ENCODE measurements around the gene ONECUT2. TPM values are rescaled to one million over a fixed set of nuclear protein-coding genes. Genes with fewer than 3 reads are reported as not detected.

ONECUT2 gene
- total and polyA plus RNA-seq, 9 of the 15 experiments (the other 6 are each of a cell fraction or from before 2014, with no cell fraction given) = 0.27 to 2.5 (median 0.83) TPM

GRCh38 chr18:57447154-57447621, 12.0 kb downstream of the ONECUT2 start (continued):
- peak in 2 of 3 experiments; percentile 15 to 27; a peak in 2 of 6 replicates for TF ChIP-seq CTCF (IDR thresholded peaks at IDR 0.05 in 2 of 3, conservative IDR thresholded peaks at IDR 0.05 in 1 of 3; ENCODE audit: insufficient read depth in 2 of 3, low read depth in 1 of 3, low read length in 3 of 3)
- TF ChIP-seq, protein P1, sequence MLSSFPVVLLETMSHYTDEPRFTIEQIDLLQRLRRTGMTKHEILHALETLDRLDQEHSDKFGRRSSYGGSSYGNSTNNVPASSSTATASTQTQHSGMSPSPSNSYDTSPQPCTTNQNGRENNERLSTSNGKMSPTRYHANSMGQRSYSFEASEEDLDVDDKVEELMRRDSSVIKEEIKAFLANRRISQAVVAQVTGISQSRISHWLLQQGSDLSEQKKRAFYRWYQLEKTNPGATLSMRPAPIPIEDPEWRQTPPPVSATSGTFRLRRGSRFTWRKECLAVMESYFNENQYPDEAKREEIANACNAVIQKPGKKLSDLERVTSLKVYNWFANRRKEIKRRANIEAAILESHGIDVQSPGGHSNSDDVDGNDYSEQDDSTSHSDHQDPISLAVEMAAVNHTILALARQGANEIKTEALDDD (IDR thresholded peaks at IDR 0.05) = no peak
- TF ChIP-seq NFYB (IDR thresholded peaks at IDR 0.05; ENCODE audit: extremely low read depth, insufficient read length) = no peak
- no peak for TF ChIP-seq ZNF395 (CRISPR knock-in tag; IDR thresholded peaks at IDR 0.05)
- no peak for TF ChIP-seq MEF2A (IDR thresholded peaks at IDR 0.05; ENCODE audit: control insufficient read depth, low read depth, low read length)
- no peak for TF ChIP-seq SRF (CRISPR knock-in tag; IDR thresholded peaks at IDR 0.05)
- no peak for TF ChIP-seq ZNF586 (CRISPR knock-in tag; conservative IDR thresholded peaks at IDR 0.05)
- no peak for TF ChIP-seq ZNF232 (CRISPR knock-in tag; IDR thresholded peaks at IDR 0.05)
- no peak for TF ChIP-seq SRSF7 (optimal IDR thresholded peaks at IDR 0.05; ENCODE audit: low read depth, low read length)
- no peak for TF ChIP-seq ZNF311 (CRISPR knock-in tag; IDR thresholded peaks at IDR 0.05)
- no peak for TF ChIP-seq HDGF (IDR thresholded peaks at IDR 0.05)
- TF ChIP-seq, protein P2, sequence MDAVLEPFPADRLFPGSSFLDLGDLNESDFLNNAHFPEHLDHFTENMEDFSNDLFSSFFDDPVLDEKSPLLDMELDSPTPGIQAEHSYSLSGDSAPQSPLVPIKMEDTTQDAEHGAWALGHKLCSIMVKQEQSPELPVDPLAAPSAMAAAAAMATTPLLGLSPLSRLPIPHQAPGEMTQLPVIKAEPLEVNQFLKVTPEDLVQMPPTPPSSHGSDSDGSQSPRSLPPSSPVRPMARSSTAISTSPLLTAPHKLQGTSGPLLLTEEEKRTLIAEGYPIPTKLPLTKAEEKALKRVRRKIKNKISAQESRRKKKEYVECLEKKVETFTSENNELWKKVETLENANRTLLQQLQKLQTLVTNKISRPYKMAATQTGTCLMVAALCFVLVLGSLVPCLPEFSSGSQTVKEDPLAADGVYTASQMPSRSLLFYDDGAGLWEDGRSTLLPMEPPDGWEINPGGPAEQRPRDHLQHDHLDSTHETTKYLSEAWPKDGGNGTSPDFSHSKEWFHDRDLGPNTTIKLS (IDR thresholded peaks at IDR 0.05; ENCODE audit: borderline replicate concordance, low read depth) = no peak
- TF ChIP-seq, protein P3, sequence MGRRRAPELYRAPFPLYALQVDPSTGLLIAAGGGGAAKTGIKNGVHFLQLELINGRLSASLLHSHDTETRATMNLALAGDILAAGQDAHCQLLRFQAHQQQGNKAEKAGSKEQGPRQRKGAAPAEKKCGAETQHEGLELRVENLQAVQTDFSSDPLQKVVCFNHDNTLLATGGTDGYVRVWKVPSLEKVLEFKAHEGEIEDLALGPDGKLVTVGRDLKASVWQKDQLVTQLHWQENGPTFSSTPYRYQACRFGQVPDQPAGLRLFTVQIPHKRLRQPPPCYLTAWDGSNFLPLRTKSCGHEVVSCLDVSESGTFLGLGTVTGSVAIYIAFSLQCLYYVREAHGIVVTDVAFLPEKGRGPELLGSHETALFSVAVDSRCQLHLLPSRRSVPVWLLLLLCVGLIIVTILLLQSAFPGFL (CRISPR knock-in tag; IDR thresholded peaks at IDR 0.05) = no peak
- TF ChIP-seq, protein P4, sequence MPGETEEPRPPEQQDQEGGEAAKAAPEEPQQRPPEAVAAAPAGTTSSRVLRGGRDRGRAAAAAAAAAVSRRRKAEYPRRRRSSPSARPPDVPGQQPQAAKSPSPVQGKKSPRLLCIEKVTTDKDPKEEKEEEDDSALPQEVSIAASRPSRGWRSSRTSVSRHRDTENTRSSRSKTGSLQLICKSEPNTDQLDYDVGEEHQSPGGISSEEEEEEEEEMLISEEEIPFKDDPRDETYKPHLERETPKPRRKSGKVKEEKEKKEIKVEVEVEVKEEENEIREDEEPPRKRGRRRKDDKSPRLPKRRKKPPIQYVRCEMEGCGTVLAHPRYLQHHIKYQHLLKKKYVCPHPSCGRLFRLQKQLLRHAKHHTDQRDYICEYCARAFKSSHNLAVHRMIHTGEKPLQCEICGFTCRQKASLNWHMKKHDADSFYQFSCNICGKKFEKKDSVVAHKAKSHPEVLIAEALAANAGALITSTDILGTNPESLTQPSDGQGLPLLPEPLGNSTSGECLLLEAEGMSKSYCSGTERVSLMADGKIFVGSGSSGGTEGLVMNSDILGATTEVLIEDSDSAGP (CRISPR knock-in tag; IDR thresholded peaks at IDR 0.05) = no peak
- TF ChIP-seq TAF9B (IDR thresholded peaks at IDR 0.05; ENCODE audit: partially characterized antibody) = no peak
- TF ChIP-seq HDAC2 (IDR thresholded peaks at IDR 0.05) = peak; percentile 27; the same call in 1 of the 2 replicates
